NCI-H446 (cell line): ENCODE data around the gene RAP2B.

ENCODE experiments used
- DNase-seq, 2 experiments: peaks; one replicate each; lab custom pipeline; 2025; lab: John Stamatoyannopoulos, UW

RAP2B gene

GRCh38 chr3:153160451-153161137 is 1.4 kb upstream of the RAP2B start:
- peak; percentile 61 to 82 for DNase-seq

- DNase-seq = peak; percentile 95 to 97
These were observed 800 bp upstream of the RAP2B start for GRCh38 chr3:153161138-153161713.

- no peak for DNase-seq
These were observed 727 bp downstream of the RAP2B start for GRCh38 chr3:153162513-153163392.

GRCh38 chr3:153163393-153163724 is 1.3 kb downstream of the RAP2B start:
- DNase-seq = no peak

- DNase-seq = no peak
These were observed 1.9 kb downstream of the RAP2B start for GRCh38 chr3:153163756-153164550.

- DNase-seq = no peak
These were observed 3.2 kb downstream of the RAP2B start for GRCh38 chr3:153165261-153165681.

- DNase-seq = no peak
These were observed 4.2 kb downstream of the RAP2B start for GRCh38 chr3:153166206-153166605.

GRCh38 chr3:153166796-153167195 is 4.8 kb downstream of the RAP2B start:
- no peak for DNase-seq

GRCh38 chr3:153169793-153170383 is 7.9 kb downstream of the RAP2B start:
- DNase-seq = no peak

- DNase-seq = no peak
These were observed 9.2 kb downstream of the RAP2B start for GRCh38 chr3:153171256-153171655.

- no peak for DNase-seq
These were observed 9.9 kb downstream of the RAP2B start for GRCh38 chr3:153171918-153172317.

GRCh38 chr3:153172796-153173757 is 11.1 kb downstream of the RAP2B start:
- DNase-seq = no peak

- no peak for DNase-seq
These were observed 11.9 kb downstream of the RAP2B start for GRCh38 chr3:153173758-153174516.

- no peak for DNase-seq
These were observed 14.2 kb downstream of the RAP2B start for GRCh38 chr3:153176197-153176596.

- DNase-seq = no peak
These were observed 18.9 kb downstream of the RAP2B start for GRCh38 chr3:153180860-153181372.

- DNase-seq = no peak
These were observed 20.7 kb downstream of the RAP2B start for GRCh38 chr3:153182501-153183293.

- no peak for DNase-seq
These were observed 28.9 kb downstream of the RAP2B start for GRCh38 chr3:153190923-153191322.

GRCh38 chr3:153192327-153192726 is 30.3 kb downstream of the RAP2B start:
- DNase-seq = no peak
